Ovary (tissue), 9 donors: Measurements from ENCODE around the gene TPM4. TPM values are rescaled to one million over a fixed set of nuclear protein-coding genes. Genes with fewer than 3 reads are reported as not detected.

Source experiments
- DNase-seq, 5 donors: peaks; one replicate each; pipeline ENCODE4 v3.0.0-alpha.2; 2019 to 2020
- H3K27ac ChIP-seq, 2 donors: fragments of 200-600 bp; one replicate each; pipeline versions ENCODE4 v1.5.1 to v1.8.0; 2019 to 2022
- H3K27me3 ChIP-seq: fragments of 200-600 bp; one replicate; pipeline ENCODE4 v1.8.0; 2022
- H3K36me3 ChIP-seq: fragments of 200-600 bp; sonication (generic); one replicate; pipeline ENCODE4 v1.5.1; 2019
- H3K4me1 ChIP-seq: one replicate; pipeline ENCODE4 v1.8.1; 2013; ENCODE audit warnings: mild to moderate bottlenecking, moderate library complexity; ENCODE audit not compliant: insufficient read depth
- H3K4me3 ChIP-seq: fragments of 200-600 bp; sonication (generic); one replicate; pipeline ENCODE4 v1.5.1; 2017
- H3K9me3 ChIP-seq, 2 donors: fragments of 200-600 bp in 1 of 2; sonication (generic) in 1 of 2; one replicate each; pipeline versions ENCODE4 v1.5.1 to v1.8.1; 2013 to 2019; ENCODE audit warnings: mild to moderate bottlenecking in 1 of 2, moderate library complexity in 1 of 2
- EP300 ChIP-seq: sonication (generic); formaldehyde crosslinking; IDR thresholded peaks from one replicate; pipeline ENCODE4 v1.6.1; 2017; ENCODE audit warnings: antibody characterized with exemption
- POLR2A ChIP-seq: fragments of 450-650 bp; IDR thresholded peaks from one replicate; pipeline ENCODE4 v1.6.1; 2017; ENCODE audit warnings: antibody characterized with exemption, mild to moderate bottlenecking, moderate library complexity
- WGBS, 3 donors: extraction: QIAGEN DNeasy Blood & Tissue Kit in 1 of 3; methylation state at CpG; one replicate each; pipeline versions ENCODE4 v1.1.5 to v1.1.7; 2013 to 2017; 5-methylcytosine and 5-hydroxymethylcytosine counted together
- intact Hi-C, 4 donors: fragments of 100-400 bp; cut with DNase I; formaldehyde crosslinking; loops; one replicate each; pipeline versions ENCODE4 v1.11.0 to v1.15.1; 2022 to 2023
- polyA plus RNA-seq, 2 donors: library from polyadenylated mRNA; stranded (reverse); fragments of 200-250 nt in 1 of 2; fragments of 350-450 nt in 1 of 2; fragmentation: Illumina TruSeq in 1 of 2; extraction: RNeasy Lipid Tissue Mini Kit (QIAGEN cat#74804) in 1 of 2; gene quantifications; one replicate each; pipeline ENCODE4 v1.2.3, GENCODE V29; 2013 to 2014
- total RNA-seq, 7 donors: library from RNA; depleted of rRNA in 2 of 7; stranded (reverse); fragments of >200 nt in 2 of 7; fragmentation: NEBNext Ultra II Directional in 3 of 7; extraction: Animal tissue kit (Norgen Biotek cat#: 25700) in 3 of 7; gene quantifications; one replicate each; pipeline versions ENCODE4 v1.1.0 to v1.2.4, GENCODE V29; 2016 to 2023
- TF ChIP-seq, protein P1 (sequence below), 3 donors: fragments of 450-650 bp in 2 of 3; fragments of 200-600 bp in 1 of 3; IDR thresholded peaks; one replicate each; pipeline versions ENCODE4 v1.5.1 to v1.8.0; 2016 to 2022; ENCODE audit warnings: antibody characterized with exemption in 3 of 3, mild to moderate bottlenecking in 1 of 3
- donor health status: DM: no; HTN: no; CAD: no; lungs with moderate emphysema.
- donor health status: DM: no; HTN: no; CAD: no.
- donor health status: Bipolar disorder and iron deficiency.
- donor health status: DM: yes; HTN: yes; CAD: no.
- donor health status: DM: no; HTN: no; CAD: no.
- donor health status: DM: yes; HTN: yes; CAD: no.

TPM4 gene
- total and polyA plus RNA-seq, 9 donors: 286 to 664 (median 554) TPM

DNA sequence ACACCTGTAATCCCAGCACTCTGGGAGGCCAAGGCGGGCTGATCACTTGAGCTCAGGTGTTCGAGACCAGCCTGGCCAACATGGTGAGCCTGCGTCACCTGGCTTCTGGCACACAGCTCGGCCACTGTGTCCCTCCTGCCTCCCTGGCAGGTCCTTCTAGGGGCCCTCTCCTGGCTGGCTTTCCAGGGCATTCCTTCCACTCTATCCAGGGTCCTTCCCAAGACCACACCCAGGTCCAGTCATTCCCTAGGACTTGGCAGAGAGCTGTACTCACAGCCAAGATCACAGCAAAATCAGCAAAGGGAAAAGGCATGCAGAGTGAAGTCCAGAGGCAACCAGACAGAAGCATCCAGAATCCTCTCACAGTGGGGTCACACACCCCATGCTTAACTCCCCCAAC, 57.5 kb downstream of the TPM4 start:
- TF ChIP-seq, protein P1, sequence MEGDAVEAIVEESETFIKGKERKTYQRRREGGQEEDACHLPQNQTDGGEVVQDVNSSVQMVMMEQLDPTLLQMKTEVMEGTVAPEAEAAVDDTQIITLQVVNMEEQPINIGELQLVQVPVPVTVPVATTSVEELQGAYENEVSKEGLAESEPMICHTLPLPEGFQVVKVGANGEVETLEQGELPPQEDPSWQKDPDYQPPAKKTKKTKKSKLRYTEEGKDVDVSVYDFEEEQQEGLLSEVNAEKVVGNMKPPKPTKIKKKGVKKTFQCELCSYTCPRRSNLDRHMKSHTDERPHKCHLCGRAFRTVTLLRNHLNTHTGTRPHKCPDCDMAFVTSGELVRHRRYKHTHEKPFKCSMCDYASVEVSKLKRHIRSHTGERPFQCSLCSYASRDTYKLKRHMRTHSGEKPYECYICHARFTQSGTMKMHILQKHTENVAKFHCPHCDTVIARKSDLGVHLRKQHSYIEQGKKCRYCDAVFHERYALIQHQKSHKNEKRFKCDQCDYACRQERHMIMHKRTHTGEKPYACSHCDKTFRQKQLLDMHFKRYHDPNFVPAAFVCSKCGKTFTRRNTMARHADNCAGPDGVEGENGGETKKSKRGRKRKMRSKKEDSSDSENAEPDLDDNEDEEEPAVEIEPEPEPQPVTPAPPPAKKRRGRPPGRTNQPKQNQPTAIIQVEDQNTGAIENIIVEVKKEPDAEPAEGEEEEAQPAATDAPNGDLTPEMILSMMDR (IDR thresholded peaks at IDR 0.05): no peak
- TF ChIP-seq POLR2A: no peak
- TF ChIP-seq EP300: no peak
- intact Hi-C loops: no loop called here
- Histone ChIP-seq H3K36me3 (no peaks in the 10 kb centered on the region), H3K4me1 (peaks cover 2% of the 10 kb centered on the region), H3K9me3 (no peaks in the 10 kb centered on the region), H3K27ac (no peak overlapping the region), H3K4me3 (no peak overlapping the region), H3K27me3 (no peaks in the 10 kb centered on the region)
- no peak for DNase-seq
- WGBS, 3 donors: 85 to 96% (median 93%) methylated on average over 4 of the region's 4 CpGs

DNA sequence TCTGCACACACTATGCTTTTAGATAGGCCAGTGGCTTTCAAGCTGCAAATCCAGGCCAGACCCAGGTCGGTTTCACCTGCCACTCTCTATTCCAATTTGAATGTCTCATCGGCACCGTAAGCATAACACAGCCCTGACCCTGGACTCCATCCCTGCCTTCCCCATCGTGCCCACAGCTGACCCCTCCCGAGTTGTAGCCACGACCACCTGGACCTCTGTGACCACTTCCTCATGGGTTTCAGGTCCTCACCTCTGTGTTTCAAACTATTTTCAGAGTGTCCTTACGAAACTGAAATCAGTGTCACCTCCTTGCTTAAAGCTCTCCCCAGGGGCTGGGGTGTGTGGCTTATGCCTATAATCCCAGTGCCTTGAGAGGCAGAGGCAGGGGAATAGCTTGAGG, 58.2 kb downstream of the TPM4 start:
- Histone ChIP-seq H3K36me3 (no peaks in the 10 kb centered on the region), H3K4me1 (peaks cover 2% of the 10 kb centered on the region)

DNA sequence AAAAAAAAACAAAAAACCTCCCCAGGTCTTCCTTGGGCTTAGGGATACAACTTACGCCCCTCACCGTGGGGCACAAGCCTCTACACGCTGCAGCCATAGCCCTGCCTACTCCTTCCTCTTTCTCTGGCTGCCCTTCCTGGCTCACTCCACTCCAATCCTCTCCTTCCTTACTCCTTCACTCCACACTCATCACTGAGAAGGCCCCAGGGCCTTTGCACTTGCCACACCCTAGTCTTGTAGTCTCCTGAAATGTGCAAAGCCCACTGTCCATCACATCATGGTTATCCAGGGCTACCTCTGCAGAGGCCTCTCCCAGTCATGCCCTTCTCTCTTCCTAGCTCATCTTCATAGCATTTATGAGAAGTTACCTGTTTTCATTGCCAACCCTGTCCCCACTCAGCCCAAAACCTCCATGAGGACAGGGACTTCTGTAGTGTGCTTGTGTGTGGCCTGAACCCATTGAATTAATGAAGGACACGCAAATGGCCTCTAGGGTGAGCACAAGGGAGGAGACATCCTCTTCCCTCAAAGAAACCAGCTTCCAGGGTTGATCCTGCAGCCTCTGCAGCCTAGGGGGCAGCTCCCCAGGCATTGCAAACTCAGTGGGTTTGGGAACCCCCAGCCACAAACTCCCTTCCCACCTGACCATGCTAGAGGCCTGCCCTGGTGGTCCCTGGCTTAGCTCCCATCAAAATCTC, 59.3 kb downstream of the TPM4 start:
- Histone ChIP-seq H3K27ac (no peak overlapping the region), H3K27me3 (no peaks in the 10 kb centered on the region), H3K4me1 (peaks cover 2% of the 10 kb centered on the region), H3K9me3 (no peaks in the 10 kb centered on the region), H3K36me3 (no peaks in the 10 kb centered on the region), H3K4me3 (no peak overlapping the region)
- intact Hi-C loops: no loop called here
- WGBS, 3 donors: 76 to 87% (median 85%) methylated on average over 4 of the region's 4 CpGs
- TF ChIP-seq POLR2A: no peak
- TF ChIP-seq, protein P1 (IDR thresholded peaks at IDR 0.05): no peak
- TF ChIP-seq EP300: no peak
- no peak for DNase-seq

More for the DNA sequence above, 58.2 kb downstream of the TPM4 start:
- intact Hi-C loops: no loop called here
- DNase-seq: no peak
- 58 to 74% (median 65%) methylated on average over 7 of the region's 7 CpGs for WGBS, 3 donors
- H3K9me3 ChIP-seq: no peaks in the 10 kb centered on the region
- H3K4me3 ChIP-seq: no peak overlapping the region
- no peak overlapping the region for H3K27ac ChIP-seq
- no peaks in the 10 kb centered on the region for H3K27me3 ChIP-seq
- TF ChIP-seq, protein P1 (IDR thresholded peaks at IDR 0.05): no peak
- TF ChIP-seq EP300: no peak
- TF ChIP-seq POLR2A: no peak

DNA sequence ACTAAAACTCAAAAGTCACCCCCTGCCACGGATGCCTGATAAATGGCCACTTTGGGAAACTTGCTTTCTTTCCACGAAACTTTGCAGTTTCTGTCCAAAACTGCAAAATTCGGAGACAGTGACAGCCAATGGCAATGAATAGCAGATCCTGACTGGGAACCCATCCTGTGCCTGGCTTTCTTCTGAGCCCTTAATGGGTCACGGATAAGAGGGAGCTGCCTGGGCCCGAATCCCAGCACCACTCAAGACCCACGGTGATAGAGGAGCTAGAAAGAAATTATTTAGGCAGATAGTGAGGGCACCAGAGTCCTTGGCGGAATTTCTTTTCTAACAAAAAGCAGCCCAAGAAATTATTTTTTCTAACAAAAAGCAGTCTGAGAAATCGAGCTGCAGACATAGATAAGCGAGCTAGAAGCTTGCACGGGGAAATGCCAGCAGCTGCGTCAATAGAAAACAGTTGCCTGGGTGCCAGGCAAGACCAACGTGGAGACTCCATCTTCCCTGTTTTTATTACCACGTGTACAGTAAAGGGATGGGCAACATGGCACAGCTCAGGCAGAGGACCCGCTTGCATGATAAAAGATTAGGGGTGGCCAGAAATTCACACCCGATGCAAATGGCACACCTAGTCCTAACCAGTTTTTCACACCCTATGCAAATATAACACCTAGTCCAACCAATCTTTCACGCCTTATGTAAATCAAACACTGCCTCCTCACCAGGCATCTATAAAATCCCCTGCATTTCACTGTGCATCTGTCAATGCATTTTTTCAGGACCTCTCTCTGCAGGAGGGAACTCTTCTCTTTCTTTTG, 60.1 kb downstream of the TPM4 start:
- WGBS, 3 donors: 18 to 40% (median 26%) methylated on average over 16 of the region's 16 CpGs
- H3K27ac ChIP-seq: no peak overlapping the region
- H3K27me3 ChIP-seq: no peaks in the 10 kb centered on the region
- no peaks in the 10 kb centered on the region for H3K36me3 ChIP-seq
- DNase-seq: no peak
- TF ChIP-seq, protein P1 (IDR thresholded peaks at IDR 0.05): no peak
- TF ChIP-seq EP300: no peak
- no peak overlapping the region for H3K4me3 ChIP-seq
- H3K9me3 ChIP-seq: no peaks in the 10 kb centered on the region
- intact Hi-C loops: no loop called here
- peaks cover 2% of the 10 kb centered on the region for H3K4me1 ChIP-seq
